ENCODE results near the gene LGR5. TPM values are rescaled to one million over a fixed set of nuclear protein-coding genes. Genes with fewer than 3 reads are reported as not detected.

The LGR5 gene
- total and polyA plus RNA-seq, 2 of the 13 experiments (the other 11 are each of a cell fraction or from before 2014, with no cell fraction given): 37.0 to 121 TPM

DNA sequence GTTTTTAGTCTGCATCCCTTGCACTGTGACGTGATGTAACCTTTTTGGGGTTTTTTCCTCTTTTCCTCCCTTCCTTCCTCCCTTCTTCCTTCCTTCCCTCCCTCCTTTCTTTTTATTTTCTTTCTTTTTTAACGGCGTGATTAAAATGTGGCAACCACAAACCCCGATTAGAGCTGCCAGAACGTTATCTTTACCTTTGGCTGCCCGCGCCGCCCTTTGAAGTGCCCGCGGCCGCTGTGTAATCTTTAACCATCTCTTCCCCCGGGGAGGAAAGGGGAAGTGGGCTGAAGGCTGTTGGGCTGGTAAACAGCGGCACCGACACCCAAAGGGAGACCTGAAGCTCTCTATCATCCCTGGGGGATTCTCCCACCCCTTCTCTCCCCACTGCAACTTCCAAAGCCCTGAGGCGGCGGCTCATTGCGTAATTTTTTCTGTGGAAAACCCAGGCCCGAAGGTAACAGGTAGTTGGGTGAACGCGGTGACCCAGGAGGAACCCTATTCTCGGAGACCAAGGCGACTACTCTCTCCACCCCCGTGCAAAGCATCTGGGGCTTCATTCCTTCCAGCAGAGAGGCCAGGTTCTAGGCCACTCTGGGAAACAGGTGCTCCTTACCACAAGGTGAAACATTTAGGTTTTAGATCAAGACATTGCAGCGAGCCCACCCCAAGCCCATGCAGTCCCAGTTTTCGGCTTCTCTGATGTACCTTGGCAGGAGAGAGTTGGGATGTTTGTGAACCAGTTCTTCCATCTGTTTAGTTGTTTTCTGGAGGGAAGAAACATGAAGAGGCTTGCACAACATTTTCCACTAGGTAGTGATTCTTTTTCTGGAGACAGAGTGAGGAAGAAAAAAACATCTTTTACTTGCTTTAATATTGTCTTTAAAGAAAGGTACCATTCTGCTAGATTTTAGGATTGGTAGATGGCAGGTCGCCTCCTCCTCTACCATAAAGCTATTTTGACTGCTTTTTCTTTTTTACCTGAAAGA, 1.5 kb downstream of the LGR5 start (continued):
- TF ChIP-seq STAT5B (CRISPR knock-in tag; IDR thresholded peaks at IDR 0.05) (no peak; the same call in 1 of the 2 replicates), CREB1 (IDR thresholded peaks at IDR 0.05) (peak; percentile 14; the same call in 1 of the 2 replicates), CREB1 (CRISPR knock-in tag; IDR thresholded peaks at IDR 0.05) (peak; percentile 77), ZNF558 (CRISPR knock-in tag; IDR thresholded peaks at IDR 0.05; ENCODE audit: borderline replicate concordance) (0 out of 2 replicates have a peak, but pooled peaks have one; percentile 43), MBNL3 (CRISPR knock-in tag; conservative IDR thresholded peaks at IDR 0.05) (no peak), HES4 (CRISPR knock-in tag; IDR thresholded peaks at IDR 0.05; ENCODE audit: borderline replicate concordance) (peak; percentile 31; the same call in 1 of the 2 replicates), HNF4A (CRISPR knock-in tag; IDR thresholded peaks at IDR 0.05) (peak; percentile 75), LCORL (IDR thresholded peaks at IDR 0.05) (peak; percentile 72), LCORL (CRISPR knock-in tag; IDR thresholded peaks at IDR 0.05) (peak; percentile 51; the same call in 1 of the 2 replicates), ZNF234 (CRISPR knock-in tag; conservative IDR thresholded peaks at IDR 0.05) (no peak), ZNF766 (CRISPR knock-in tag; IDR thresholded peaks at IDR 0.05; ENCODE audit: borderline replicate concordance) (no peak), ZNF674 (CRISPR knock-in tag; IDR thresholded peaks at IDR 0.05; ENCODE audit: low read depth) (no peak), ZNF292 (CRISPR knock-in tag; IDR thresholded peaks at IDR 0.05; ENCODE audit: borderline replicate concordance, low read depth) (no peak; the same call in 1 of the 2 replicates)
- TF ChIP-seq, protein P1, sequence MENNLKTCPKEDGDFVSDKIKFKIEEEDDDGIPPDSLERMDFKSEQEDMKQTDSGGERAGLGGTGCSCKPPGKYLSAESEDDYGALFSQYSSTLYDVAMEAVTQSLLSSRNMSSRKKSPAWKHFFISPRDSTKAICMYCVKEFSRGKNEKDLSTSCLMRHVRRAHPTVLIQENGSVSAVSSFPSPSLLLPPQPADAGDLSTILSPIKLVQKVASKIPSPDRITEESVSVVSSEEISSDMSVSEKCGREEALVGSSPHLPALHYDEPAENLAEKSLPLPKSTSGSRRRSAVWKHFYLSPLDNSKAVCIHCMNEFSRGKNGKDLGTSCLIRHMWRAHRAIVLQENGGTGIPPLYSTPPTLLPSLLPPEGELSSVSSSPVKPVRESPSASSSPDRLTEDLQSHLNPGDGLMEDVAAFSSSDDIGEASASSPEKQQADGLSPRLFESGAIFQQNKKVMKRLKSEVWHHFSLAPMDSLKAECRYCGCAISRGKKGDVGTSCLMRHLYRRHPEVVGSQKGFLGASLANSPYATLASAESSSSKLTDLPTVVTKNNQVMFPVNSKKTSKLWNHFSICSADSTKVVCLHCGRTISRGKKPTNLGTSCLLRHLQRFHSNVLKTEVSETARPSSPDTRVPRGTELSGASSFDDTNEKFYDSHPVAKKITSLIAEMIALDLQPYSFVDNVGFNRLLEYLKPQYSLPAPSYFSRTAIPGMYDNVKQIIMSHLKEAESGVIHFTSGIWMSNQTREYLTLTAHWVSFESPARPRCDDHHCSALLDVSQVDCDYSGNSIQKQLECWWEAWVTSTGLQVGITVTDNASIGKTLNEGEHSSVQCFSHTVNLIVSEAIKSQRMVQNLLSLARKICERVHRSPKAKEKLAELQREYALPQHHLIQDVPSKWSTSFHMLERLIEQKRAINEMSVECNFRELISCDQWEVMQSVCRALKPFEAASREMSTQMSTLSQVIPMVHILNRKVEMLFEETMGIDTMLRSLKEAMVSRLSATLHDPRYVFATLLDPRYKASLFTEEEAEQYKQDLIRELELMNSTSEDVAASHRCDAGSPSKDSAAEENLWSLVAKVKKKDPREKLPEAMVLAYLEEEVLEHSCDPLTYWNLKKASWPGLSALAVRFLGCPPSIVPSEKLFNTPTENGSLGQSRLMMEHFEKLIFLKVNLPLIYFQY (CRISPR knock-in tag; IDR thresholded peaks at IDR 0.05; ENCODE audit: borderline replicate concordance): peak; percentile 90; the same call in 1 of the 2 replicates
- TF ChIP-seq, protein P2, sequence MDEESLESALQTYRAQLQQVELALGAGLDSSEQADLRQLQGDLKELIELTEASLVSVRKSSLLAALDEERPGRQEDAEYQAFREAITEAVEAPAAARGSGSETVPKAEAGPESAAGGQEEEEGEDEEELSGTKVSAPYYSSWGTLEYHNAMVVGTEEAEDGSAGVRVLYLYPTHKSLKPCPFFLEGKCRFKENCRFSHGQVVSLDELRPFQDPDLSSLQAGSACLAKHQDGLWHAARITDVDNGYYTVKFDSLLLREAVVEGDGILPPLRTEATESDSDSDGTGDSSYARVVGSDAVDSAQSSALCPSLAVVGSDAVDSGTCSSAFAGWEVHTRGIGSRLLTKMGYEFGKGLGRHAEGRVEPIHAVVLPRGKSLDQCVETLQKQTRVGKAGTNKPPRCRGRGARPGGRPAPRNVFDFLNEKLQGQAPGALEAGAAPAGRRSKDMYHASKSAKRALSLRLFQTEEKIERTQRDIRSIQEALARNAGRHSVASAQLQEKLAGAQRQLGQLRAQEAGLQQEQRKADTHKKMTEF (CRISPR knock-in tag; IDR thresholded peaks at IDR 0.05): peak; percentile 77
- TF ChIP-seq, protein P3, sequence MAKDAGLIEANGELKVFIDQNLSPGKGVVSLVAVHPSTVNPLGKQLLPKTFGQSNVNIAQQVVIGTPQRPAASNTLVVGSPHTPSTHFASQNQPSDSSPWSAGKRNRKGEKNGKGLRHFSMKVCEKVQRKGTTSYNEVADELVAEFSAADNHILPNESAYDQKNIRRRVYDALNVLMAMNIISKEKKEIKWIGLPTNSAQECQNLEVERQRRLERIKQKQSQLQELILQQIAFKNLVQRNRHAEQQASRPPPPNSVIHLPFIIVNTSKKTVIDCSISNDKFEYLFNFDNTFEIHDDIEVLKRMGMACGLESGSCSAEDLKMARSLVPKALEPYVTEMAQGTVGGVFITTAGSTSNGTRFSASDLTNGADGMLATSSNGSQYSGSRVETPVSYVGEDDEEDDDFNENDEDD (CRISPR knock-in tag; IDR thresholded peaks at IDR 0.05; ENCODE audit: borderline replicate concordance): peak; percentile 60; the same call in 1 of the 2 replicates
